ENCODE measurements around the gene GFRA1.

GRCh38 chr10:116263870-116264655, 8.9 kb downstream of the GFRA1 start:
- TF ChIP-seq CTCF (IDR thresholded peaks at IDR 0.05) (no peak), FOXM1 (IDR thresholded peaks at IDR 0.05; ENCODE audit: low read depth) (no peak), TAF1 (IDR thresholded peaks at IDR 0.05; ENCODE audit: borderline replicate concordance, low read depth, low read length) (no peak), ZBTB33 (IDR thresholded peaks at IDR 0.05; ENCODE audit: borderline replicate concordance, low read depth) (no peak), SIN3A (IDR thresholded peaks at IDR 0.05; ENCODE audit: borderline replicate concordance, low read depth, low read length) (no peak), MAX (IDR thresholded peaks at IDR 0.05; ENCODE audit: low read depth) (no peak), EZH2phosphoT487 (IDR thresholded peaks at IDR 0.05; ENCODE audit: borderline replicate concordance, low read depth) (no peak), EP300 (IDR thresholded peaks at IDR 0.05; ENCODE audit: borderline replicate concordance in 1 of 2, low read depth in 1 of 2, low read length in 1 of 2) (no peak), USF2 (IDR thresholded peaks at IDR 0.05; ENCODE audit: borderline replicate concordance, low read depth, low read length) (no peak), TCF12 (IDR thresholded peaks at IDR 0.05) (no peak)

Data from SK-N-SH (cell line).